NAMALWA (cell line): ENCODE measurements around the gene NINJ2.
A peak's percentile ranks its signal among the peaks of the same experiment; 100 is the strongest.
"Not testable (repeated sequence)": the region's sequence is repeated elsewhere in the genome, so short reads cannot be mapped to it uniquely, and the experiment has no call there.

Source experiments
- DNase-seq: peaks from one replicate; pipeline ENCODE4 v3.0.0-alpha.2; 2015; ENCODE audit warnings: low spot score

NINJ2 gene

GRCh38 chr12:585062-586061 is 77.9 kb downstream of the NINJ2 start:
- no peak for DNase-seq

- DNase-seq, result no peak
Observed at GRCh38 chr12:583251-583869, 79.9 kb downstream of the NINJ2 start.

- DNase-seq, result no peak
Observed at GRCh38 chr12:581746-582145, 81.5 kb downstream of the NINJ2 start.

GRCh38 chr12:581321-581720 is 81.9 kb downstream of the NINJ2 start:
- no peak for DNase-seq

- no peak for DNase-seq
Observed at GRCh38 chr12:580813-581212, 82.4 kb downstream of the NINJ2 start.

GRCh38 chr12:579420-580110 is 83.7 kb downstream of the NINJ2 start:
- no peak for DNase-seq

- DNase-seq, result no peak
Observed at GRCh38 chr12:578748-579419, 84.4 kb downstream of the NINJ2 start.

GRCh38 chr12:577994-578747 is 85.1 kb downstream of the NINJ2 start:
- not testable (repeated sequence) for DNase-seq

- no peak for DNase-seq
Observed at GRCh38 chr12:576615-577110, 86.6 kb downstream of the NINJ2 start.

GRCh38 chr12:575948-576614 is 87.2 kb downstream of the NINJ2 start:
- peak; percentile 86 for DNase-seq

- DNase-seq, result no peak
Observed at GRCh38 chr12:575129-575502, 88.1 kb downstream of the NINJ2 start.

GRCh38 chr12:574475-575128 is 88.6 kb downstream of the NINJ2 start:
- DNase-seq, result no peak

- DNase-seq, result no peak
Observed at GRCh38 chr12:573232-573631, 90.0 kb downstream of the NINJ2 start.

- no peak for DNase-seq
Observed at GRCh38 chr12:572532-572899, 90.7 kb downstream of the NINJ2 start.

- DNase-seq, result no peak
Observed at GRCh38 chr12:571795-572531, 91.3 kb downstream of the NINJ2 start.

GRCh38 chr12:570921-571794 is 92.1 kb downstream of the NINJ2 start:
- DNase-seq, result no peak

GRCh38 chr12:570435-570920 is 92.8 kb downstream of the NINJ2 start:
- no peak for DNase-seq

- DNase-seq, result peak; percentile 86
Observed at GRCh38 chr12:569803-570434, 93.3 kb downstream of the NINJ2 start.
